IPS DF 4.7 (cell line): Measurements from ENCODE around the gene NRF1.
"Not testable (repeated sequence)": the region's sequence is repeated elsewhere in the genome, so short reads cannot be mapped to it uniquely, and the experiment has no call there.

Experiments
- DNase-seq: peaks from one replicate; pipeline ENCODE4 v3.0.0-alpha.2; 2013; ENCODE audit warnings: low spot score; ENCODE audit errors: extremely low read depth

Gene NRF1

GRCh38 chr7:129646369-129647021 lies 35.0 kb downstream of the NRF1 start:
- peak; percentile 46 for DNase-seq

GRCh38 chr7:129649128-129649690 lies 37.7 kb downstream of the NRF1 start:
- no peak for DNase-seq

GRCh38 chr7:129650056-129650758 lies 38.7 kb downstream of the NRF1 start:
- DNase-seq = no peak

- no peak for DNase-seq
Observed at GRCh38 chr7:129652914-129653313, 41.4 kb downstream of the NRF1 start.

- no peak for DNase-seq
Observed at GRCh38 chr7:129655811-129656210, 44.3 kb downstream of the NRF1 start.

- DNase-seq = no peak
Observed at GRCh38 chr7:129657363-129657762, 45.8 kb downstream of the NRF1 start.

GRCh38 chr7:129659907-129660306 lies 48.4 kb downstream of the NRF1 start:
- DNase-seq = not testable (repeated sequence)

- DNase-seq = no peak
Observed at GRCh38 chr7:129661645-129662182, 50.2 kb downstream of the NRF1 start.

GRCh38 chr7:129663240-129663639 lies 51.7 kb downstream of the NRF1 start:
- not testable (repeated sequence) for DNase-seq

- no peak for DNase-seq
Observed at GRCh38 chr7:129664029-129665012, 52.8 kb downstream of the NRF1 start.

GRCh38 chr7:129665013-129665401 lies 53.5 kb downstream of the NRF1 start:
- peak; percentile 44 for DNase-seq

- no peak for DNase-seq
Observed at GRCh38 chr7:129667116-129667515, 55.6 kb downstream of the NRF1 start.

GRCh38 chr7:129667551-129667950 lies 56.0 kb downstream of the NRF1 start:
- no peak for DNase-seq

GRCh38 chr7:129669901-129670300 lies 58.4 kb downstream of the NRF1 start:
- no peak for DNase-seq

- no peak for DNase-seq
Observed at GRCh38 chr7:129670656-129671055, 59.1 kb downstream of the NRF1 start.

GRCh38 chr7:129671266-129671665 lies 59.7 kb downstream of the NRF1 start:
- no peak for DNase-seq

GRCh38 chr7:129674475-129674874 lies 63.0 kb downstream of the NRF1 start:
- DNase-seq = not testable (repeated sequence)

GRCh38 chr7:129675521-129675920 lies 64.0 kb downstream of the NRF1 start:
- DNase-seq = no peak

GRCh38 chr7:129676017-129676897 lies 64.7 kb downstream of the NRF1 start:
- no peak for DNase-seq

- DNase-seq = no peak
Observed at GRCh38 chr7:129677796-129678195, 66.3 kb downstream of the NRF1 start.
